NCI-H2196 (cell line): ENCODE measurements around the gene THSD8.
A peak's percentile ranks its signal among the peaks of the same experiment; 100 is the strongest.

Source experiments
- DNase-seq: peaks from one replicate; lab custom pipeline; 2025; ENCODE audit not compliant: unreplicated experiment; lab: John Stamatoyannopoulos, UW

Gene THSD8

GRCh38 chr19:12779162-12779993, 22.5 kb upstream of the THSD8 start:
- peak; percentile 58 for DNase-seq

GRCh38 chr19:12782174-12782423, 19.8 kb upstream of the THSD8 start:
- DNase-seq, result no peak

GRCh38 chr19:12782424-12783290, 19.2 kb upstream of the THSD8 start:
- DNase-seq, result peak; percentile 82

- DNase-seq, result no peak
Measured at GRCh38 chr19:12783291-12783848, 18.5 kb upstream of the THSD8 start.

- no peak for DNase-seq
Measured at GRCh38 chr19:12783849-12784393, 17.9 kb upstream of the THSD8 start.

GRCh38 chr19:12784394-12784870, 17.4 kb upstream of the THSD8 start:
- no peak for DNase-seq

GRCh38 chr19:12784871-12785430, 16.9 kb upstream of the THSD8 start:
- no peak for DNase-seq

GRCh38 chr19:12785431-12786031, 16.3 kb upstream of the THSD8 start:
- DNase-seq, result no peak

GRCh38 chr19:12786141-12786870, 15.6 kb upstream of the THSD8 start:
- DNase-seq, result peak; percentile 61

- DNase-seq, result no peak
Measured at GRCh38 chr19:12786952-12787351, 14.9 kb upstream of the THSD8 start.

GRCh38 chr19:12787458-12787857, 14.4 kb upstream of the THSD8 start:
- DNase-seq, result no peak

GRCh38 chr19:12788042-12788681, 13.7 kb upstream of the THSD8 start:
- no peak for DNase-seq

GRCh38 chr19:12788682-12789097, 13.2 kb upstream of the THSD8 start:
- peak; percentile 90 for DNase-seq

- peak; percentile 61 for DNase-seq
Measured at GRCh38 chr19:12789098-12789903, 12.6 kb upstream of the THSD8 start.

GRCh38 chr19:12789904-12790619, 11.8 kb upstream of the THSD8 start:
- peak; percentile 98 for DNase-seq

GRCh38 chr19:12790628-12791344, 11.1 kb upstream of the THSD8 start:
- DNase-seq, result no peak

GRCh38 chr19:12791345-12792050, 10.4 kb upstream of the THSD8 start, which contains the start of gene JUNB:
TSS of gene JUNB (plus strand) at chr19:12791486. CDS start at chr19:12791772, 286 bp downstream.
- peak; percentile 96 for DNase-seq
